Endothelial cell (in vitro differentiated cells): ENCODE measurements around the gene SLC36A2. TPM values are rescaled to one million over a fixed set of nuclear protein-coding genes. Genes with fewer than 3 reads are reported as not detected.

Experiments used
- DNase-seq: peaks from one replicate; pipeline ENCODE4 v3.0.0; 2021; ENCODE audit warnings: low spot score
- H3K27ac Mint-ChIP-seq: one replicate; pipeline ENCODE4 v1.8.0; 2021; ENCODE audit warnings: mixed read lengths, inconsistent platforms; ENCODE audit not compliant: unreplicated experiment
- H3K27me3 Mint-ChIP-seq: one replicate; pipeline ENCODE4 v1.8.0; 2021; ENCODE audit warnings: mild to moderate bottlenecking, moderate library complexity, mixed read lengths, inconsistent platforms; ENCODE audit not compliant: unreplicated experiment
- H3K36me3 Mint-ChIP-seq: one replicate; pipeline ENCODE4 v1.8.0; 2021; ENCODE audit warnings: mild to moderate bottlenecking, low read depth, mixed read lengths, inconsistent platforms; ENCODE audit not compliant: unreplicated experiment
- H3K4me1 Mint-ChIP-seq: one replicate; pipeline ENCODE4 v1.8.0; 2021; ENCODE audit warnings: mild to moderate bottlenecking, mixed read lengths, inconsistent platforms; ENCODE audit not compliant: unreplicated experiment
- H3K4me3 Mint-ChIP-seq: one replicate; pipeline ENCODE4 v1.8.0; 2021; ENCODE audit warnings: mild to moderate bottlenecking, mixed read lengths, inconsistent platforms; ENCODE audit not compliant: unreplicated experiment
- H3K9me3 Mint-ChIP-seq: one replicate; pipeline ENCODE4 v1.8.0; 2021; ENCODE audit warnings: mixed read lengths, inconsistent platforms; ENCODE audit not compliant: unreplicated experiment
- total RNA-seq: library from RNA; stranded (reverse); fragmentation: NEBNext Ultra II Directional; extraction: Animal tissue kit (Norgen Biotek cat#: 25700); gene quantifications from one replicate; pipeline ENCODE4 v1.2.1, GENCODE V29; 2021; ENCODE audit not compliant: unreplicated experiment
- TF ChIP-seq, protein P1 (sequence below): fragments of 200-600 bp; sonication (generic); IDR thresholded peaks from one replicate; pipeline ENCODE4 v1.5.0; 2021; ENCODE audit warnings: antibody characterized with exemption; ENCODE audit not compliant: unreplicated experiment

SLC36A2 gene
- total RNA-seq, 1 donor from 2014 or later = not detected

DNA sequence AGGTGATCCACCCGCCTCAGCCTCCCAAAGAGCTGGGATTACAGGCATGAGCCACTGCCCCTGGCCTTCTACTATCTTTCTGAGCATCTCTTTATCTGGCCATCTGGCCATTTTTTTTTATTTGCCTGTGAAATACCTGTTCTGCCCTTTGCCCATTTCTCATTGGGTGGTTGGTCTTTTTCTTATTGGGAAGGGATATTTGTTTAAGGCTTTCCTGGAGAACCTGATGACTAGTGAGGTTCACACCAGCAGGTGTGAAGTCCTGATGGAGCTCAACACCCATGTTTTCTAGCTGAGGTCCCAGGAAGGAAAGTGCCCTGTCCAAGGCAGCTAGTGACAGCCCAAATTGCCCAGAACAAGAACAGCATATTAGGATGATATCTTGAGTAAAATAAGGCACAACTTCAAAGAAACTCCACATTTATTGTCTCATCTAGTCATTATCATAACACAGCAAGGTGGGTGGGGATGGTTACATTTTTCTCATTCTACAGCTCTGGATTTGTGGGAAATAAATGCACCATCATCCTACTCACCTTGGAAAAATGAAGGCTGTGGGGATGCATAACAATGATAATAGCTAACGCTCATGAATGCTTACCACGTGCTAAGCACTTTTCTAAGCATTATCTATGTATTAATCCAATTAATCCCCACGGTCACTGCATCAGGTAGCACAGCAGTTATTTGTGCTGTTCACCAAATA, 64.1 kb downstream of the SLC36A2 start:
- TF ChIP-seq, protein P1, sequence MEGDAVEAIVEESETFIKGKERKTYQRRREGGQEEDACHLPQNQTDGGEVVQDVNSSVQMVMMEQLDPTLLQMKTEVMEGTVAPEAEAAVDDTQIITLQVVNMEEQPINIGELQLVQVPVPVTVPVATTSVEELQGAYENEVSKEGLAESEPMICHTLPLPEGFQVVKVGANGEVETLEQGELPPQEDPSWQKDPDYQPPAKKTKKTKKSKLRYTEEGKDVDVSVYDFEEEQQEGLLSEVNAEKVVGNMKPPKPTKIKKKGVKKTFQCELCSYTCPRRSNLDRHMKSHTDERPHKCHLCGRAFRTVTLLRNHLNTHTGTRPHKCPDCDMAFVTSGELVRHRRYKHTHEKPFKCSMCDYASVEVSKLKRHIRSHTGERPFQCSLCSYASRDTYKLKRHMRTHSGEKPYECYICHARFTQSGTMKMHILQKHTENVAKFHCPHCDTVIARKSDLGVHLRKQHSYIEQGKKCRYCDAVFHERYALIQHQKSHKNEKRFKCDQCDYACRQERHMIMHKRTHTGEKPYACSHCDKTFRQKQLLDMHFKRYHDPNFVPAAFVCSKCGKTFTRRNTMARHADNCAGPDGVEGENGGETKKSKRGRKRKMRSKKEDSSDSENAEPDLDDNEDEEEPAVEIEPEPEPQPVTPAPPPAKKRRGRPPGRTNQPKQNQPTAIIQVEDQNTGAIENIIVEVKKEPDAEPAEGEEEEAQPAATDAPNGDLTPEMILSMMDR = no peak
- no peaks in the 10 kb centered on the region for H3K9me3 Mint-ChIP-seq
- no peak overlapping the region for H3K4me3 Mint-ChIP-seq
- H3K27ac Mint-ChIP-seq = no peak overlapping the region
- H3K36me3 Mint-ChIP-seq = no peaks in the 10 kb centered on the region
- no peaks in the 10 kb centered on the region for H3K4me1 Mint-ChIP-seq
- no peak for DNase-seq
- peaks cover 1% of the 10 kb centered on the region for H3K27me3 Mint-ChIP-seq

DNA sequence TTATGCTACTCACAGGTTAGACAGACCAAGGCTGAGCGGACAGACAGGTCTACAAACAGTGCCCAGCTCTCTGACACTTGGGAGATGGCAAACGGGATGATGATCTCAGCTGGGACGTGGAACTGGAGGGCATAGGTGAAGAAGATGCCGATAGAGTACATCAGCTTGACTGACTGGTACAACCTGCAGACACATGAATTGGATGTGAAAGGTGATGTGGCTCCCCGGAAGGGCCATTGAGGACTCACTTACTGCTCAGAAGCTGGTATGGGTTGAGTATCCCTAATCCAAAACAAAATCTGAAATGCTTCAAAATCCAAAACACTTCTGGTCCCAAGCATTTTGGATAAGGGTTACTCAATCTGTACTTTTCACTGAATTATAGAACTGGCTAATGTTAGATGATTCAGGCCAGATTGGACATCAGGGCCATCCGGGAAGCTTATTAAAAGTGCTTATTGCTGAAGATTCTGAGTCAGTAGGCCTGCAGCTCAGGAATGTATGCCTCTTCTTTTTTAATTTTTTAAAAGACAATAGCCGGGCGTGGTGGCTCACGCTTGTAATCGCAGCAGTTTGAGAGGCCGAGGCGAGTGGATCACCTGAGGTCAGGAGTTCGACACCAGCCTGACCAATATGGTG, 66.2 kb downstream of the SLC36A2 start:
- H3K36me3 Mint-ChIP-seq = no peaks in the 10 kb centered on the region
- peaks cover 1% of the 10 kb centered on the region for H3K27me3 Mint-ChIP-seq
- TF ChIP-seq, protein P1 = no peak
- H3K9me3 Mint-ChIP-seq = no peaks in the 10 kb centered on the region
- no peak overlapping the region for H3K27ac Mint-ChIP-seq
- H3K4me3 Mint-ChIP-seq = no peak overlapping the region
- DNase-seq = no peak
- H3K4me1 Mint-ChIP-seq = no peaks in the 10 kb centered on the region

DNA sequence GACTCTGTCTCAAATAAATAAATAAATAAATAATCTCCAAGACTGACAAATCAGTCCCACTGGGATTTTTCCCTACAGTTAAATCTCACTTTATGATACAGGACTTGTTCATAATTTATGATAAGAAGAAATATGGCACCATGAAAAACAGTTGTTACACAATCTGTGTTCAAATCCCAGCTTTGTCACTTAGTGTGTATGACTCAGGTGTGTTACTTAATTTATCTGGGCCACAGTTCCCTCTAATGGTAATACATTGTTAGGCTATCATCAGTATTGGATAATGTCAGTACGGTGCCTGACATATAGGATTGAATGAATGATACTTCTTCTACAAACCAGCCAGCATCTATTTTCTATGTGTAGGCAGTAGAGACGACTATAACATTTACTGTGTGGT, 66.9 kb downstream of the SLC36A2 start:
- Mint-ChIP-seq H3K36me3 (no peaks in the 10 kb centered on the region), H3K27ac (no peak overlapping the region), H3K4me1 (no peaks in the 10 kb centered on the region), H3K27me3 (peaks cover 1% of the 10 kb centered on the region), H3K9me3 (no peaks in the 10 kb centered on the region), H3K4me3 (no peak overlapping the region)
- TF ChIP-seq, protein P1 = no peak
- DNase-seq = no peak

DNA sequence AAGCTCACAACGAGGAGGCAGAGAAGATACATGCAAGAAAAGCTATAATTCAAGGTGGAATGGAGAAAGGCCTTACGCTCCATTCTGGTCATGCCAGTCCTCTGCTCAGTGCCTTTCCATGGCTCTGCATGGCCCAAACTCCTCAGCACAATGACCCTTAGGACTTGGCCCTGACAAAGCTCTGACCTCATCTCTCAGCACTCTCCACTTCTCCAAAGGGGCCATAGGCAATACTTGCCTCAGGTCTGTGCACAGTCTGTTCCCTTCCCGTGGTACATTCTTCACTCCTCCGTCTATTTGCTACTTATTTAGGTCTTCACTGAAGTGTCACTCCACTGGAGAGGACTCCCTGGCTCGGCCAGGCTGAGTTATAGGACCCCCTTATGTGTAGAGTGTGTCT, 68.5 kb downstream of the SLC36A2 start:
- Mint-ChIP-seq H3K9me3 (no peaks in the 10 kb centered on the region), H3K4me3 (no peak overlapping the region), H3K4me1 (no peaks in the 10 kb centered on the region), H3K27ac (no peak overlapping the region), H3K36me3 (no peaks in the 10 kb centered on the region), H3K27me3 (no peaks in the 10 kb centered on the region)
- TF ChIP-seq, protein P1 = no peak
- DNase-seq = no peak

DNA sequence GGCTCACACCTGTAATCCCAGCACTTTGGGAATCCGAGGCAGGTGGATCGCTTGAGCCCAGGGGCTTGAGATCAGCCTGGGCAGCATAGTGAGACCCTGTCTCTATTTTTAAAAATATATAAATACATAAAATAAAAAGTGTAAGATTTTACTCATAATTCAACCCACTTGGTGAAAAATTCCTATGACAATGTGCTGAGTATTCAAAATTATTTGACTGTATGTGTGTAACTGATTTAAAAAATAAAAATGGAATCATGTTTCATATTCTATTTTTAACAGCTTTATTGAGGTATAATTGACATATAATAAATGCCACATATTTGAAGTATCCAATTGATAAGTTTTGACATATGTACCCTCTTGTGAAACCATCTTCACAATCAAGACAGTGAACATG, 71.6 kb downstream of the SLC36A2 start:
- Mint-ChIP-seq H3K36me3 (no peaks in the 10 kb centered on the region), H3K9me3 (no peaks in the 10 kb centered on the region)
- TF ChIP-seq, protein P1 = no peak

More for the DNA sequence above, 71.6 kb downstream of the SLC36A2 start:
- H3K4me3 Mint-ChIP-seq = no peak overlapping the region
- no peak overlapping the region for H3K27ac Mint-ChIP-seq
- DNase-seq = no peak
- H3K4me1 Mint-ChIP-seq = no peaks in the 10 kb centered on the region
- no peaks in the 10 kb centered on the region for H3K27me3 Mint-ChIP-seq
